PC-3 (cell line): Measurements from ENCODE around the gene GKN1. TPM values are rescaled to one million over a fixed set of nuclear protein-coding genes. Genes with fewer than 3 reads are reported as not detected.

ENCODE experiments used
- ATAC-seq: fragments of 200-7000 bp; cut with Tn5 transposase; 2 replicates; pipeline ENCODE4 v1.9.1; 2020; ENCODE audit warnings: mild to moderate bottlenecking, moderate library complexity
- BruUV-seq: library from RNA; stranded (reverse); fragments of 400-500 nt; replicated peaks from 2 replicates; lab custom pipeline; 2021; lab: Mats Ljungman, UMichigan
- CTCF ChIA-PET: fragments of 300-600 bp; sonication (Branson Sonifier 250); formaldehyde crosslinking; loops from one replicate; lab custom pipeline; 2022; ENCODE audit warnings: antibody characterized with exemption; lab: Charles Lee
- POLR2A ChIA-PET: fragments of 300-600 bp; sonication (Branson Sonifier 250); formaldehyde crosslinking; loops from one replicate; lab custom pipeline; 2022; ENCODE audit warnings: antibody characterized with exemption; ENCODE audit not compliant: unreplicated experiment; lab: Charles Lee
- DNase-seq: peaks from one replicate; pipeline ENCODE4 v3.0.0-alpha.2; 2015
- H2AFZ ChIP-seq: fragments of 300-600 bp; sonication (generic); 2 replicates; pipeline ENCODE4 v1.6.0; 2016; ENCODE audit warnings: antibody characterized with exemption, low read length
- H3F3A ChIP-seq: fragments of 300-600 bp; sonication (generic); one replicate; pipeline ENCODE4 v1.6.0; 2017; ENCODE audit warnings: antibody characterized with exemption, low read length, control low read depth, mild to moderate bottlenecking; ENCODE audit not compliant: unreplicated experiment
- H3K27ac ChIP-seq: fragments of 300-600 bp; sonication (generic); 2 replicates; pipeline ENCODE4 v1.5.1; 2016; ENCODE audit warnings: mild to moderate bottlenecking, low read length
- H3K27me3 ChIP-seq: fragments of 300-600 bp; sonication (generic); 2 replicates; pipeline ENCODE4 v1.6.1; 2016; ENCODE audit warnings: low read length, mixed read lengths
- H3K36me3 ChIP-seq: fragments of 300-600 bp; sonication (generic); 2 replicates; pipeline ENCODE4 v1.6.1; 2016; ENCODE audit warnings: low read depth, mixed run types, low read length, mixed read lengths
- H3K4me1 ChIP-seq: fragments of 300-600 bp; sonication (generic); 2 replicates; pipeline ENCODE4 v1.5.1; 2016; ENCODE audit warnings: low read length; ENCODE audit not compliant: insufficient read depth
- H3K4me2 ChIP-seq: fragments of 300-600 bp; sonication (generic); 2 replicates; pipeline ENCODE4 v1.6.0; 2016; ENCODE audit warnings: low read length
- H3K4me3 ChIP-seq: fragments of 300-600 bp; sonication (generic); 2 replicates; pipeline ENCODE4 v1.5.1; 2016; ENCODE audit warnings: mild to moderate bottlenecking, low read length, mixed read lengths
- H3K79me2 ChIP-seq: fragments of 300-600 bp; sonication (generic); 2 replicates; pipeline ENCODE4 v1.6.1; 2017; ENCODE audit warnings: low read length, mixed read lengths
- H3K9ac ChIP-seq: fragments of 300-600 bp; sonication (generic); 2 replicates; pipeline ENCODE4 v1.6.0; 2016; ENCODE audit warnings: mild to moderate bottlenecking, low read length
- H3K9me2 ChIP-seq: fragments of 300-600 bp; sonication (generic); replicated peaks from 2 replicates; pipeline ENCODE4 v1.6.1; 2016; ENCODE audit warnings: mixed run types, low read length, mixed read lengths
- H3K9me3 ChIP-seq: fragments of 300-600 bp; sonication (generic); 2 replicates; pipeline ENCODE4 v1.6.1; 2016; ENCODE audit warnings: low read length, mixed read lengths
- H4K20me1 ChIP-seq: fragments of 300-600 bp; sonication (generic); 2 replicates; pipeline ENCODE4 v1.6.1; 2016; ENCODE audit warnings: low read length, mixed read lengths
- CTCF ChIP-seq: fragments of 300-600 bp; sonication (generic); conservative IDR thresholded peaks from 2 replicates; pipeline ENCODE4 v1.5.1; 2017; ENCODE audit warnings: antibody characterized with exemption, low read depth, mild to moderate bottlenecking, low read length
- EZH2 ChIP-seq: fragments of 300-600 bp; sonication (generic); IDR thresholded peaks from one replicate; pipeline ENCODE4 v1.6.1; 2017; ENCODE audit warnings: antibody characterized with exemption, mild to moderate bottlenecking, low read length; ENCODE audit not compliant: unreplicated experiment
- EZH2phosphoT487 ChIP-seq: fragments of 300-600 bp; sonication (generic); IDR thresholded peaks from 2 replicates; pipeline ENCODE4 v1.6.1; 2018; ENCODE audit warnings: mild to moderate bottlenecking, antibody characterized with exemption, low read length, borderline replicate concordance
- intact Hi-C: fragments of 100-400 bp; cut with micrococcal nuclease; formaldehyde crosslinking; loops from 2 replicates; pipeline ENCODE4 v1.9.0; 2023
- total RNA-seq: library from RNA; depleted of rRNA; stranded (reverse); fragments of >200 nt; gene quantifications from 2 replicates; pipeline ENCODE4 v1.2.3, GENCODE V29; 2014

GKN1 gene
- total RNA-seq, 1 experiment from 2014 or later: not detected

- no peaks in the 10 kb centered on the region for H3K79me2 ChIP-seq
- no peak overlapping the region for H3K9ac ChIP-seq
- H3K4me3 ChIP-seq: no peak overlapping the region
- DNase-seq (no peak), ATAC-seq (no peak)
- BruUV-seq: no TSS peak
- H3K27ac ChIP-seq: no peak overlapping the region
- H3K9me3 ChIP-seq: no peaks in the 10 kb centered on the region
- ChIA-PET CTCF (interaction anchor here (0.5 kb wide), 1 partner anchor 21 kb away, joined by 6 read pairs; the partner anchor contains the start of gene ANTXR1), POLR2A (no interaction called here)
- TF ChIP-seq EZH2phosphoT487 (no peak), EZH2 (no peak), CTCF (no peak)
- no peaks in the 10 kb centered on the region for H3K36me3 ChIP-seq
- peaks cover 26% of the 10 kb centered on the region; the same call in 1 of the 2 replicates for H3K4me1 ChIP-seq
- no peak overlapping the region for H3K4me2 ChIP-seq
- intact Hi-C loops: no loop called here
- H3K9me2 ChIP-seq: no peaks in the 10 kb centered on the region
- H3F3A ChIP-seq: no peaks in the 10 kb centered on the region
- no peak overlapping the region for H2AFZ ChIP-seq
- H3K27me3 ChIP-seq: no peaks in the 10 kb centered on the region
- H4K20me1 ChIP-seq: no peaks in the 10 kb centered on the region
These were observed 17.9 kb downstream of the GKN1 start for GRCh38 chr2:68992341-68992740.

- H3K9me3 ChIP-seq: no peaks in the 10 kb centered on the region
- peaks cover 26% of the 10 kb centered on the region; the same call in 1 of the 2 replicates for H3K4me1 ChIP-seq
- H3F3A ChIP-seq: no peaks in the 10 kb centered on the region
- no peaks in the 10 kb centered on the region for H3K36me3 ChIP-seq
- ChIA-PET POLR2A (no interaction called here), CTCF (interaction anchor here (0.5 kb wide), 1 partner anchor 20 kb away, joined by 6 read pairs; the partner anchor contains the start of gene ANTXR1)
- no peaks in the 10 kb centered on the region for H3K9me2 ChIP-seq
- no peaks in the 10 kb centered on the region for H3K79me2 ChIP-seq
- intact Hi-C loops: no loop called here
- TF ChIP-seq CTCF: no peak
- no peak overlapping the region for H3K4me3 ChIP-seq
- H2AFZ ChIP-seq: no peak overlapping the region
- DNase-seq (no peak), ATAC-seq (no peak)
- no peaks in the 10 kb centered on the region for H4K20me1 ChIP-seq
- BruUV-seq: no TSS peak
- no peaks in the 10 kb centered on the region for H3K27me3 ChIP-seq
- H3K4me2 ChIP-seq: no peak overlapping the region
- H3K27ac ChIP-seq: no peak overlapping the region
- H3K9ac ChIP-seq: no peak overlapping the region
These were observed 18.5 kb downstream of the GKN1 start for GRCh38 chr2:68992933-68993332.

- CTCF ChIA-PET: no interaction called here
- BruUV-seq: no TSS peak
- Histone ChIP-seq H3K4me1 (peaks cover 26% of the 10 kb centered on the region; the same call in 1 of the 2 replicates), H3F3A (no peaks in the 10 kb centered on the region), H4K20me1 (no peaks in the 10 kb centered on the region), H3K79me2 (no peaks in the 10 kb centered on the region), H3K9me3 (no peaks in the 10 kb centered on the region), H3K27ac (no peak overlapping the region), H3K4me3 (no peak overlapping the region), H3K9ac (no peak overlapping the region), H3K9me2 (no peaks in the 10 kb centered on the region), H3K4me2 (no peak overlapping the region), H2AFZ (no peak overlapping the region), H3K36me3 (no peaks in the 10 kb centered on the region), H3K27me3 (no peaks in the 10 kb centered on the region)
- ATAC-seq: no peak
- TF ChIP-seq EZH2 (no peak), CTCF (no peak), EZH2phosphoT487 (no peak)
- intact Hi-C loops: no loop called here
- DNase-seq: no peak
- POLR2A ChIA-PET: no interaction called here
These were observed 19.2 kb downstream of the GKN1 start for GRCh38 chr2:68993660-68994059.
